HG02678 (cell line): ENCODE measurements around the gene NCK2.

Source experiments
- ATAC-seq: cut with Tn5 transposase; IDR thresholded peaks from one replicate; pipeline ENCODE4 v1.9.1; 2021; ENCODE audit warnings: mild to moderate bottlenecking, moderate library complexity; ENCODE audit not compliant: unreplicated experiment

NCK2 gene

DNA sequence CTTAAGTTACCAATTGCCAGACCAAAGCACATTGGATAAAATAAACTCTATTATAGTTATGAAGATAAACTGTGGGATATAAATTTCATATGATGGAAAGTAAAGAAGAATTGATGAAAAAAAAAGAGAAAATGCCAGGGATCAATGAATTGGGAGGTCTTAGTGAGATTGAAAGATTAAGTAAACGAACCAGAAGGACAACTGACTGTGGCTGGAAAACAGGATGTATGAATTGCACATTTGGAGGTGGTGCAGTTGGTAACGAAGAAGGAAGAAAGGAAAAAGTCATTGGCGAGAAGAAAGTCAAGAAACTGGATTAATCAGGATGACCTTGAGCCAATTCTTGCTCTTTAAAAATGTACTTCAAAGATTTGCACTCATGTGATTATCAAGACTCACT lies 166.7 kb downstream of the NCK2 start:
- ATAC-seq, result no peak

DNA sequence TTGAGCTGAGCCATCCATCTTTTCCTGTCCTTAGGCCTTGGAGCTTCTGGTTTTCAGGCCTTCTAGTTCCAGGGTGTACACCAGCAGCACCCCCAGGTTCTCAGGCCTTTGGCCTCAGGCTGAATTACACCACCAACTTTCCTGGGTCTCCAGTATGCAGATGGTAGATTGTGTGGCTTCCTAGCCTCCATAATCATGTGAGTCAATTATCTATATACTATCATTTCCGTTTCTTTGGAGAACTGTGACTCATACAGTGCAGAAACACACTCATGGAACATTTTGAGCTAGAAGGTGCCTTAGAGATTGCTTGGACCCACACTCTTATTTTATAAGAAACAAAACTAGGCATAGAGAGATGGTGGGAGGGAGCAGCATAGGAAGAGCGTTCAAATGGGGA lies 167.4 kb downstream of the NCK2 start:
- ATAC-seq, result no peak

DNA sequence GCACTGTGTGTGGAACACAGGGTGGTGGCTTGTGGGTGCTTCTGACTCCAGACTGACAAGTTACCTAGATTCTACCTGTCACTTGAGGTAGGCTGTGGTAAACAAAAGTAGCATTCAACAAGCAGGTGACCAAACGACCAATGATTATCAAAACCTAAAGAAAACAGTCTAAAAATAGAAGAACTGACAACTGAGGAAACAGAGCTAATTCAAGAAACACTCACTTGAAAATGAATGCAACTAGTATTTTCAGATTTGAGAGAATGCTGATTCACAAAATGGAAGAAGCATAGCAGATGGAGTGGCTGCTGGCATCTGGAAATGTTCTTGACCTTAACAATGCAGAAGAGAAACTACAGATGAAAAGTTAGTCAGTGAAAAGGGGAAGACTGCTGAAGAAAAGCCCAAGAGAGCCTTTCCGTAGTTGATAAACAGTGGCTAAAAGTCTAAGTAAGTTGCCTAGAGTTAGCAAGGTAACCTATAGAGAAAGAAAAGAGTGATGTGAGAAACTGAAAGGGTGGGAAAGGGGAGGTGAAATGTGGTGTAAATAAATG lies 170.4 kb downstream of the NCK2 start:
- peak; percentile 80 for ATAC-seq

DNA sequence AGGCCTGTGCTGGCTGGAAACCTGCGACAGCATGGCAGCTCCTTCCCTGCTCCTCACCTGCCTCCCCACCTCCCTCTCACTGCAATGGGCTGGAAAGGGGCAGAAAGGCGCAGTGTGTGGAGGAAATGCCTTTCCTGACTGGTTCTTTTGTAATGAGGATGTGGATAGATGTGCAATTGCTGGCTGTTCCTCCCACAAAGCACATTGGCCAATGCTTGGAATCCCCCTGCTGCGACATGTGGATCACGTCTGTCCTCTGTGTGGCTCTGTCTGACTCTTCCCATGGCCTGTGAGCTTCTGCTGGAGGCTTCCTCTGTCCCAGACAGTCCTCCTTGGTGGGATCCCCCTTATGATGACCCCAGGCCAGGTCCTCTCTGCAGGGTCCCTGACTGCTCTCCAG lies 172.5 kb downstream of the NCK2 start:
- no peak for ATAC-seq

DNA sequence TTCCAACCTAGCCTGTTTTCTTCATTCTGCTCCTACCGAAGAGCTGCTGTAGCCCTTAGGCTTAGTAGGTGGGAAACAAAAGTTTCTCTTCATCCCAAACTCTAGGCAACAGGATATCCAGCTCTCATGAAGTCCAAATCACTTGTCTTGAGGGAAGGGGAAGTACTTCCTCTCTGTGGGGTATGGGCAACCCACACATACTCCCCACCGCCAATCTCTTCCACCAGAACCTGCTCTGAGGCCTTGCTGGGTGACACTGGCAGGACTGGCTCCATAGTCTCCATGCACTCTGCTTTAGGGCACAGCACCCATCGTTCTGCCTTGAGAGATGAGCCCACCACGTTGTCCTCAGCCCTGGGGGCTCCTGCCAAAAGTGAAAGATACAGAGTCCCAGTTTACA lies 173.0 kb downstream of the NCK2 start:
- no peak for ATAC-seq

DNA sequence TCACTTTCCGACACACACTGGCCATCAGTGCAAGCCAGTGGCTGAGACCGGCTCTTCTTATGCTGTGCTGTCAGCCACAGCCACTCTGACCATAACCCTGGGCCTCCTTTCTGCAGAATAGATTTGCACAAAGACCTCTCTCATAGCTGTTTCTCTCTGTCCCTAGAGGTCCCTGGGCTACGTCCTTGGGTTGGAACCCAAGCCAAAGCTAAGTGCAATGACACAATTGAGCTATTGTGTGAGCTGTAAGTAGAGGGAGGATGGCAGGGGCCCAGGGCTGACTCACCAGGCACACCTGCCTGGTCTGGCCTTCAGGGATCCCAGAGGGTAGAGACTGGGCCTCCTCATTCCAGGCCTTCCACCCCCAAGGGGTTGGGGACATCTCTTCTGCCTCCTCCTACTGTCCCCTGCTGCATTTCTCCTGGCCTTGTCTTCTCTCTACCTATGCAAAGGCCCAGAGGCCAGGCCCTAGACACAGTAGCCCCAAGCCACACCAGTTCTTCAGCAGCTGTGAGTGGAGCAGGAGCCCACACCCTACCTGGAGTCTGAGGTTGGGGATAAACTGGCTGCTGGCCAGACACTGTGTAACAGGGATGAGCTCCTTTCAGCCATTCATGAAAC lies 174.6 kb downstream of the NCK2 start:
- ATAC-seq, result no peak

DNA sequence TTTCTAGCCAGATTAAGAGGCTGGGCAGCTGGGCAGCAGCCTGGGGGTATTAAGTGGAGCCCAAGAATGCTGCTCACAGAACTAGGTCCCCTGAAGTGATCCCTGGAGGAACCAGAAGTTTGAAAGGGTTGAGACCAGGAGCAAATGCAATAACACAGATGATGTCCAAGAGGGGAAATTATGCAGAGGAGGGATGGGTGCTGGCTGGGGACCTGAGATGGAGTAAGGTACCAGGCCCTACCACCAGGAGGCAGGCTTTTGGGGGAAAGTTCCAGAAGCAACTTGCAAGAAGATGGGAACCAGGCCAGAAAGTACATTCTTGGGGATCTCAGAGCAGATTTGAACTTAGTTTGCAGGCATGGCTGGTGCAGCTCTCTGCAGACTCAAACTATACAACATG lies 175.1 kb downstream of the NCK2 start:
- ATAC-seq, result no peak

DNA sequence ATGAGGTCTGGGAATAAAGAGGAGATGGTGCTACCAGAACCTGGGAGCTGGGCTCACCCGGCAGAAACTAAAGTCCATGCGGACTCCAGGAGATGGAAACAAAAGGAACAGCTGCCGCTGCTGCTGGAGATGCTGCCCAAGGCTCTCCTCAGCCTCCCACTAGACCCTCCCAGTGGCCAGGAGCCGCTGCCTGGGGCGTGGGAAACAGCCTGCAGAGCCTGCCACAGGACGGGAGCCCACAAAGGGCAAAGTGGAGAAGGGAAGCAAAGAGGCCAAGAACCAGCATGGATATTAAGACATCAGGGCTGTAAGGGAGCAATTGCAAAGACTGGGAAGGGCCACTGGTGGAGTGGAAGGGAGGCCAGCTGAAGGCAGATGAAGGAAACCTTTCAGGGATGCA lies 179.6 kb downstream of the NCK2 start:
- ATAC-seq, result no peak

DNA sequence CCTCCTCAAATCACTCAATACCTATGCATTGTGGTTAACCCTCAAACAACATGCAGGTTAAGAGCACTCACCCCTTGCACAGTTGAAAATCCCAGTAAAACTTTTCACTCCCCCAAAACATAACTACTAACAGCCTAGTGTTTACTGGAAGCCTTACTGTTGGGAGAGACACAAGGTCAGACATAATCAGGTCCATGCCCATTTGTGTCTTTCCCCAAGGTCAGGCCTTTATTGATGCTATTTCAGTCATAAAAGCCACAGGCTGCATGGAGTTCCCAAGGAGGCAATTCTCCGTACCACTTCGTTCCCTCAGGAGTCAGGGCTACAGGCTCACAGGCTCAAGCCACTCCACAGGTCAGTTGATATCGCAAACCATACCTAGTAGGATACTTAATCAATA lies 180.2 kb downstream of the NCK2 start:
- no peak for ATAC-seq

DNA sequence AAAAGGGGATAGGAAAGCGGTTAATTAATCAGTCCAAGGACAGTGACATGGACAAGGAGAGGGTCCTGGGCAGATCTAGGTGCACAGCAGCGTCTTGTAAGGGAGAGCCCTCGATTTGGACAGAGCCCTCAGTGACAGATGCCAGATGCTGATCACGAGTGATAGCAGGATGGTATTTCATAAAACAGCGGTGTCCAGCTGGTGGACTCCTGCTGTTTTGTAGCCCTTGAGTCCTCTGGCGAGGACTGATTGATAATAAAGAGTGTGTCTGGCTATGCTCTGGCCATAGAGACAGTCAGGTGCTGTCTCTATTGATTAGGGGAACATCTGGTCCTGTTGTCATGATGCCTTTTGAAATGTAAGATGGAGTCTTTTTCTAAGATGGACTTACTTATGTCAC lies 180.7 kb downstream of the NCK2 start:
- ATAC-seq, result no peak

DNA sequence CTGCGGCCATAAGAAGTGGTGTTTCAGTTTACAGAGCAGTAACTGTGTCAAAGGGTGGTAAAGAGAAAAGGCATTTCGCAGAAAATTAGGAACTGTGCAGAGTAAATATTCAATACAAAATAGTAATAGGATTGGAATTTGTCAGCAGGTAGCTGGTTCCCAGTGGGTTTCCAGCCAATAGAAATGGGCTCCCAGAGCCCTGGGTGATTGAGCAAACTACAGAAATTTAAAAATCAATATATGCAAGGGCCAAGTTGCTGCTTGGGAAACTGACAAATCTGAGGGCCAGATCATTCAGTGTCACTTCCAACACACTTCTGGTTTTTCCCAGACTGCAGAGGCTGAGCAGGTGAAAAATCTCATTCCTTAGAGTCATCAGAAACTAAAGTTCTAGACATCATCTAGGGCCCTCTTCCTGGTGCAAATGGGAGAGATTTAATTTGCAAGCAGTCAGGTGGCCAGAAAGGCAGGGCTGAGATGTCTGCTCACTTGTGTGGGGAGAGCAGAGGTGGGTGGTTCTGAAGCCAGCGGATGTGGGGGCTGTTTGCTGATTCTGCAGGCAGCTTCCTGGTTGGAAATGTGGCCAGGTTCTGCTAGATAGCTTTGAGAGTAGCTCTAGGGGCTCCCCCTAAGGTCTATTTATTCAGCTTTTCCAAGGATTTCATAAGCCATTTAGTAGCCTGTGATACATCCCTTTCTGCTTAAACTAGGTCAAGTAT lies 182.4 kb downstream of the NCK2 start:
- no peak for ATAC-seq

DNA sequence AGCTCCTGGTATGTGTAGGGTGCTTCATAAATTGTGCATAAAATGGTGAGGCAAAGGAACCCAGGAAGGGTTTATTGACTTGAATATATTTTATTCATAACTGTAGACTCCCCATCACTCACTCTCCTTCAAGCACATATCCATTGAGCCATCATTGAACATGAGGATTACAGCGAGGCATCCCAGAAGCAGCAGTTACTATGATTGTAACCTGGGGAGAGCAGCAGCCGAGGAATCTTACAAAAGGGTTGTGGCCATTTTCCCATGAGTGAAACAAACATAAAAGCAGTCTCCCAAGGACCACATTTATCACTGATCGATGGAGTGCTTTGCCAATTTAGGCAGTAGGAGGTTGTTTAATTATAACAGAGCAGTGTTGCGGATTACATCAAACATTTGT lies 183.4 kb downstream of the NCK2 start:
- no peak for ATAC-seq

DNA sequence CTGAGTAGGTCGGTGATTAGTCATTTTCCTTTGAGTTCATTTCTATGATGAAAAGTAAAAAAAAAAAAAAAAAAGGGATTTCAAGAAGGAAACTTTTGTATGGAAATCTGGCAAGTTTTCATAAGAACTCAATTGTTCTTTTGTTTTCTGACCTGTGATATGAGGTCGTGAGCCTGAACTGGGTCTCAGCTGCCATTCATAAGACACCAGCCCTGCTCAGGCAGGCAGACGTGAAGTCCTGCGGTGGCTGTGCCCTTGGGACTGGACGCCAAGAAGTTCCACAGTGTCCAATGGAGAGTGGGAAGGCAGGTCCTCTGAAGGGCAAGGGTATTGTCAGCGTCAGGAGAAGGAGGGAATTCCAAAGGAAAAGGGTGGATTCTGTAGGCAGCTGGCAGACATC lies 183.9 kb downstream of the NCK2 start:
- no peak for ATAC-seq

DNA sequence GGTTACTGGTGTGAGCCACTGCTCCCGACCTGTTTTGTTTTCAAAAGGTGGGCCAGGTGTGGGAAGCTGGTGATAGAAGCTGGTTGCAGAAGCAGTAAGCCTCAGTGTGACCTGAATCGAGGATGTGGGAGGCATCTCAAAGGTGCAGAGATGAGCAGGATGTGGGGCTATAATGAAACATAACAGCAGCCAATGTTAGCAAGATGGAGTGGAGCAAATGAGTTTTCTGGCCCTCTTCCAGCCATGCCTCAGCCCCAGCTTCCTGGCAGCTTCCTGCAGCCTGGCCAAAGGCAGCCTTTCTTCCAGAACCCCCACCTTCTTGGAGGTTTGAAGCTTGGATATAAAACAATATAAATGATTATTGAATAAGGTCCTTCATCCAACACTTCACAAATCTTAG lies 184.8 kb downstream of the NCK2 start:
- no peak for ATAC-seq

DNA sequence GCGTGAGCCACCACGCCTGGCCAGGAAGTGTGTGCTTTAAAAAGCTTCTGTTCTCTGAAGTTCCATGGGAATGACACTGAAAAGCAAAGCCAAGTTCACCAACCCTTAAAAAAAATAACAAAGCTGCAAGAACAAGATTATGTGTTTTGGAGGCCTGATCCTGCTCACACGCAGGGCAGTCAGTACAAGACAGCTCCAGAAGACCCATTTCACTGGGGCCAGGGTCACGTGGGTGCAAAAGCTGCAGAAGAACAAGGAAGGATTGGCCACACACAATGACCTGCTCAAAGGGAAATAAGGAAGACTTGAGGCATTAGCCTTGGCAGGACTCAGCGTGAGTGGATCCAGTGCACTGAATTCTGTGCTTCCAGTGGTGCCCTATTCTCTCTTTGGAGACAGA lies 187.9 kb downstream of the NCK2 start:
- ATAC-seq, result no peak

DNA sequence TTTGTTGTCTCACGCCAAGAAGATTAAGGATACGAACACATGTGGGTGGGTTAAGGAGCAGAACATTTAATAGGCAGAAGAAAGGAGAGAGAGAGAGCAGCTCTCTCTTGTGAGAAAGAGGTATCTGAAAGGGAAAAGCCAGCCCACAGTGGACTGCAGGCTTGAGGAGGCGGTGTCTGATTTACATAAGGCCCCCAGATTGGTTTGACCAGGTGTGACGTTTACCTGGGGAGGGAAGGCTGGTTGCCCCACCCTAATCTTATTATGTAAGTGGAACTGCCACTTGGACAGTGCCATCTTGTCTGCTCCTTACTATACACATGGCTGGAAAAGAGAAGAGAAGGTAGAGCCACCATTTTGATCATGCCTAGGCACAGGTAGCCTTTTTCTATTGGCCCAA lies 189.2 kb downstream of the NCK2 start:
- ATAC-seq, result no peak

DNA sequence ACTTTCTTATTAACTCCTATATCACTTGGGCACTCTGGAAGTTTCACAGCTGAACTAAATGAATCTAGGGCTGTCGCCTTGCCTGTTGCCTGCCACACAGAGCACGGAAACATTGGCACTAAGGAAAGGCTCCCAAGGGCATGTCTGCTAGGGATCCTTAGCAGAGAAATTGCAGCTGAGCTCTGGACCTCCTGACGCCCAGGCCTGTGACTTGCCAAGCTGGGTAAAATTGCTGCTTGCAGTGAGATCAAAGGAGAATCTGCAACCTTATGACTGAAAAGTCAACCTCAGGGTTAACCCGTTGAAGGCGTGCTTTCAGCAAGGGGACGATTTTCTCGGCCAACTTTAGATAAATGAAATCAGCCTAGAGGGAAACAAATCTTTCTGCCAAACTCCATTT lies 189.8 kb downstream of the NCK2 start:
- ATAC-seq, result no peak

DNA sequence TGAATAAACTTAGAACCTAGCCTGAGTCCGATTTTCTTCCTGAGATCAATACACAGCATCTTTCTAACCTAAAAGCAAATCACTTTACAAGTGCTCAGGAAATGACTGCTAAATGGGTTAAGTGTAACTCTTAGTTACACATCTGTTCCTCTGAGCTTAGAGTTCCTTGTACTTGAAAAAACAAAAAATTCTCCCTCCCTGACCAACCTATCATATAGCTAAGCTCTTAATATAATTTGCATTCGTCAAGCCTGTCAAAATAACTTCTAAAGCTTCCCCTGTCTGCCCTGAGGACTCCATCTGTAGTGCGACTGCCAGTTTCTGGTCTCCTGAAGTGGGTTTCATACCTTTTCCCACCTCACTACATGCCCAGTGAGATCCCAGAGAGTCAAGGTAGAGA lies 190.4 kb downstream of the NCK2 start:
- ATAC-seq, result no peak

DNA sequence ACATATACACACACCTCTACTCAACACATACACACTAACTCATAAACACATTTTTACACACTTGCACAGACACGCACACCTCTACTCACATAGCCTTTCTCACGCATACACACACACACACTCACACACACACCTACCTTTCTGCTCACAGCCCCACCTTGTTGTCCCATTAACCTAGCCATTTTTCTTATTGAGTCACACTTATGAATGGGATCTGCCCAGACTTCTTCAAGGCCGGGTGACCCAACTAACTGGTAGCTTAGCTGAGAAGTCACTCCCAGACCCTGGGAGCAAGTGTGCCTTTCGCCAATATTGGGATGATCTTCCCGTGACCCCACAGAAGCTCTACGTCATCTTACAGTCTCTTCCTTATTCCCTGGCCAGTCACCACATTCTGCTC lies 192.2 kb downstream of the NCK2 start:
- no peak for ATAC-seq

DNA sequence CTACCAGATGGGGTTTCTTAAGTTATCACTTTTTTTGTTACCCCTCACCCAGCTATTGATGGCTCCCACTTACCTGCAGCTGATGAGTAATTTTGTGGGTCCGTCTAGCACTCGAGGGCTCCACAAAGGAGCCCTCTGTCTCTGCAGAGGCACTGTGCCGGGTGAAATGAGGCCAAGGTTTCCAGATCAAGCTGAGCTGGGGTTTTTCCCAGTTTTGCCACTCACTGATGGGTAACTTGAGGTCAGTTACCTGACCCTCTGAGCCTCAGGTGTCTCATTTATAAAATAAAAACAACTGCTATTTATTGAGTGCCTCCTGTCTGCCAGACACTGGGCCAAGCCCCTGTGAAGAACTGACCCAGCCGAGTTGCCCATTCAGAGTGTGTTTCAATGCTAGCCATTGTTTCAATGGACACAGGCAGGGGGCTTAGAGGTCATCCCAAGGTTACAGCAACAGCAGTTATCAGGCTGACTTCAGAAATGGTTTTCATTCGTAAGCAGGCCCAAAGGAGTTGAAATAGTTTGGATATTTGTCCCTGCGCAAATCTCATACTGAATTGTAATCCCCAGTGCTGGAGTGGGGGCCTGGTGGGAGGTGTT lies 192.9 kb downstream of the NCK2 start:
- ATAC-seq, result no peak
